DOHH2 (cell line): Measurements from ENCODE around the gene ING1.

Experiments used
- H3F3A ChIP-seq: fragments of 200-600 bp; sonication (generic), shearing (Covaris generic); 2 replicates; pipeline ENCODE4 v1.6.0; 2016; ENCODE audit warnings: antibody characterized with exemption, mild to moderate bottlenecking; ENCODE audit not compliant: control insufficient read depth, insufficient read depth
- H3K27ac ChIP-seq: fragments of 200-600 bp; sonication (generic); 2 replicates; pipeline ENCODE4 v1.5.1; 2014; ENCODE audit warnings: low read depth, mild to moderate bottlenecking, low read length, moderate library complexity
- H3K27me3 ChIP-seq: fragments of 200-600 bp; sonication (generic); 2 replicates; pipeline ENCODE4 v1.6.1; 2014; ENCODE audit warnings: mild to moderate bottlenecking, low read length, mixed read lengths; ENCODE audit not compliant: control insufficient read depth
- H3K36me3 ChIP-seq: fragments of 200-600 bp; sonication (generic); 2 replicates; pipeline ENCODE4 v1.6.1; 2014; ENCODE audit warnings: mild to moderate bottlenecking, low read length, moderate library complexity, mixed read lengths; ENCODE audit not compliant: control insufficient read depth
- H3K4me1 ChIP-seq: fragments of 200-600 bp; sonication (generic); 2 replicates; pipeline ENCODE4 v1.6.1; 2014; ENCODE audit warnings: mild to moderate bottlenecking, low read length, mixed read lengths; ENCODE audit not compliant: control insufficient read depth
- H3K4me2 ChIP-seq: fragments of 200-600 bp; sonication (generic); 2 replicates; pipeline ENCODE4 v1.6.0; 2014; ENCODE audit warnings: mild to moderate bottlenecking, low read length, moderate library complexity
- H3K4me3 ChIP-seq: fragments of 200-600 bp; sonication (generic); 2 replicates; pipeline ENCODE4 v1.5.1; 2014; ENCODE audit warnings: mild to moderate bottlenecking, low read length, mixed read lengths
- H3K79me2 ChIP-seq: fragments of 200-600 bp; sonication (generic); 2 replicates; pipeline ENCODE4 v1.6.1; 2014; ENCODE audit warnings: mild to moderate bottlenecking, low read length, mixed read lengths; ENCODE audit not compliant: control insufficient read depth
- H3K9me2 ChIP-seq: fragments of 200-600 bp; sonication (generic); replicated peaks from 2 replicates; pipeline ENCODE4 v1.6.1; 2014; ENCODE audit warnings: mild to moderate bottlenecking, low read length, mixed read lengths; ENCODE audit not compliant: control insufficient read depth
- H3K9me3 ChIP-seq: fragments of 200-600 bp; sonication (generic); 2 replicates; pipeline ENCODE4 v1.6.1; 2014; ENCODE audit warnings: antibody characterized with exemption, low read length, mixed read lengths; ENCODE audit not compliant: control insufficient read depth, insufficient read depth
- H4K20me1 ChIP-seq: fragments of 200-600 bp; sonication (generic); 2 replicates; pipeline ENCODE4 v1.6.0; 2014; ENCODE audit warnings: low read depth, mild to moderate bottlenecking, antibody characterized with exemption, low read length, moderate library complexity; ENCODE audit not compliant: control insufficient read depth, insufficient read depth
- CTCF ChIP-seq: fragments of 200-600 bp; sonication (generic); IDR thresholded peaks from one replicate; pipeline ENCODE4 v1.5.1; 2014; ENCODE audit warnings: antibody characterized with exemption, mild to moderate bottlenecking, low read depth, low read length; ENCODE audit not compliant: poor library complexity, severe bottlenecking
- EZH2phosphoT487 ChIP-seq: fragments of 200-600 bp; sonication (generic); IDR thresholded peaks from 2 replicates; pipeline ENCODE4 v1.6.1; 2017; ENCODE audit warnings: borderline replicate concordance, mild to moderate bottlenecking, antibody characterized with exemption, low read length, moderate library complexity, mixed read lengths

ING1 gene

GRCh38 chr13:110712849-110713641 is 455 bp upstream of the ING1 start:
- Histone ChIP-seq H3F3A (peaks cover 16% of the 10 kb centered on the region), H3K9me2 (no peaks in the 10 kb centered on the region), H3K27ac (peak overlapping the region; percentile 99), H3K79me2 (peaks cover 38% of the 10 kb centered on the region), H3K9me3 (no peaks in the 10 kb centered on the region), H3K36me3 (peaks cover 10% of the 10 kb centered on the region; the same call in 1 of the 2 replicates), H3K27me3 (no peaks in the 10 kb centered on the region), H3K4me2 (peak overlapping the region; percentile 99), H3K4me3 (peak overlapping the region; percentile 97), H4K20me1 (peaks cover 18% of the 10 kb centered on the region), H3K4me1 (peaks cover 29% of the 10 kb centered on the region)
- no peak for TF ChIP-seq CTCF

- Histone ChIP-seq H3K9me3 (no peaks in the 10 kb centered on the region), H3K27me3 (no peaks in the 10 kb centered on the region), H3K9me2 (no peaks in the 10 kb centered on the region), H3K4me2 (peak overlapping the region; percentile 99), H3K27ac (peak overlapping the region; percentile 94), H3K4me1 (peaks cover 29% of the 10 kb centered on the region), H4K20me1 (peaks cover 25% of the 10 kb centered on the region), H3K79me2 (peaks cover 50% of the 10 kb centered on the region), H3F3A (peaks cover 12% of the 10 kb centered on the region), H3K36me3 (peaks cover 15% of the 10 kb centered on the region), H3K4me3 (peak overlapping the region; percentile 88)
- TF ChIP-seq EZH2phosphoT487 (no peak), CTCF (peak; percentile 24)
Observed at GRCh38 chr13:110713981-110714796, 689 bp downstream of the ING1 start.

- peak overlapping the region; percentile 88 for H3K4me3 ChIP-seq
- no peaks in the 10 kb centered on the region for H3K9me3 ChIP-seq
- peaks cover 14% of the 10 kb centered on the region for H3F3A ChIP-seq
- H3K9me2 ChIP-seq: no peaks in the 10 kb centered on the region
- TF ChIP-seq CTCF (no peak), EZH2phosphoT487 (no peak)
- no peaks in the 10 kb centered on the region for H3K27me3 ChIP-seq
- peak overlapping the region; percentile 94 for H3K27ac ChIP-seq
- peaks cover 22% of the 10 kb centered on the region for H3K36me3 ChIP-seq
- H3K4me2 ChIP-seq: peak overlapping the region; percentile 99
- H3K4me1 ChIP-seq: peaks cover 29% of the 10 kb centered on the region
- peaks cover 31% of the 10 kb centered on the region for H4K20me1 ChIP-seq
- H3K79me2 ChIP-seq: peaks cover 57% of the 10 kb centered on the region
Observed at GRCh38 chr13:110714797-110715394, 1.4 kb downstream of the ING1 start.
